Sigmoid colon (tissue), 4 donors: ENCODE data around the gene GEMIN7.

Experiments
- CTCF ChIP-seq, 4 experiments: fragments of 450-650 bp in 3 of 4; fragments of 200-600 bp in 1 of 4; IDR thresholded peaks; one replicate each; pipeline ENCODE4 v1.5.1; 2016 to 2019; ENCODE audit warnings: antibody characterized with exemption in 4 of 4, mild to moderate bottlenecking in 3 of 4, moderate library complexity in 2 of 4
- POLR2AphosphoS5 ChIP-seq, 4 donors: sonication (generic); formaldehyde crosslinking; IDR thresholded peaks; one replicate each; pipeline ENCODE4 v1.6.1; 2017; ENCODE audit warnings: antibody characterized with exemption in 4 of 4

DNA sequence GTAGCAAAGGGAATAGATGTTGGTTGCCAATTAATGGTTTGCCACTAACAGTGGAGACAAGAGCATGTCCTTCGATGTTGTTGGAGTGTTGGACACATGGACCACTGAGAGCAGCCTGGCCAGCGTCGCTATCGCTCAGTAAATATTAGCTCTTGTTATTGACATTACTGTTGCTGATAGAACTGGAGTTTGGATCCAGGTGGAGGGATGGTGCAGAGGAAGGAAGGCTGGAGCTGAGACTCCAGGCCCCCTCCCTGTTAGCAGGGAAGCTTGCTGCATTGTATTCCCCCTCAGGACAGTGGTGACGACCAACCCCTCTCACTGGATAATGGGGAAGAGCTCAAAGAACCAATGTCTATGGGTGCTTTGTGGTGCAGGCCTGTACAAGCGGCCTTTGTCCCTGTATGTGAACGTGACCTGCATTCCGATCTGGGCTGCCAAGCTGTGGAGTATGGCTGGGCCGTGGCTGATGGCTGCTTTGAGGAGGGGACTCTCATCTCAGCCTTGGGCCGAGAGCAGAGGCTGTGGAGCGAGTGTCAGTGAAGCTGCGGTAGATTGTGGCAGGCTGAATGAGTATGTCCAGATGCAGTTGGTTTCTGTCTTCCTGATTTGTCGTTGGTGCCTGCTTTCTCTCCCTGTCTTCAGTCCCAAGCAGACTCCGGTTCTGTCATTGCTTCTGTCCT, 33.2 kb upstream of the GEMIN7 start:
- TF ChIP-seq CTCF (IDR thresholded peaks at IDR 0.05) (no peak), POLR2AphosphoS5 (IDR thresholded peaks at IDR 0.05) (no peak)
